HG03135 (cell line): ENCODE data around the gene GALNT18.

Experiments
- ATAC-seq: cut with Tn5 transposase; IDR thresholded peaks from one replicate; pipeline ENCODE4 v1.9.1; 2021; ENCODE audit warnings: mild to moderate bottlenecking, moderate library complexity; ENCODE audit not compliant: unreplicated experiment

Gene GALNT18

GRCh38 chr11:11441516-11441915 is 180.3 kb downstream of the GALNT18 start:
- ATAC-seq, result no peak

GRCh38 chr11:11441091-11441490 is 180.7 kb downstream of the GALNT18 start:
- no peak for ATAC-seq

- no peak for ATAC-seq
These were observed 181.7 kb downstream of the GALNT18 start for GRCh38 chr11:11440144-11440543.

- ATAC-seq, result no peak
These were observed 182.2 kb downstream of the GALNT18 start for GRCh38 chr11:11439591-11439990.

- ATAC-seq, result no peak
These were observed 185.0 kb downstream of the GALNT18 start for GRCh38 chr11:11436715-11437313.

GRCh38 chr11:11435635-11436034 is 186.2 kb downstream of the GALNT18 start:
- no peak for ATAC-seq

- no peak for ATAC-seq
These were observed 187.8 kb downstream of the GALNT18 start for GRCh38 chr11:11433960-11434359.

- ATAC-seq, result no peak
These were observed 189.0 kb downstream of the GALNT18 start for GRCh38 chr11:11432621-11433319.

- ATAC-seq, result no peak
These were observed 191.4 kb downstream of the GALNT18 start for GRCh38 chr11:11430431-11430830.

GRCh38 chr11:11428714-11429113 is 193.1 kb downstream of the GALNT18 start:
- no peak for ATAC-seq

- no peak for ATAC-seq
These were observed 194.3 kb downstream of the GALNT18 start for GRCh38 chr11:11427542-11427941.

- ATAC-seq, result no peak
These were observed 194.7 kb downstream of the GALNT18 start for GRCh38 chr11:11427140-11427539.

- no peak for ATAC-seq
These were observed 195.4 kb downstream of the GALNT18 start for GRCh38 chr11:11426226-11426952.

- no peak for ATAC-seq
These were observed 196.0 kb downstream of the GALNT18 start for GRCh38 chr11:11425806-11426205.

GRCh38 chr11:11424688-11425087 is 197.1 kb downstream of the GALNT18 start:
- ATAC-seq, result no peak

GRCh38 chr11:11422411-11423128 is 199.2 kb downstream of the GALNT18 start:
- no peak for ATAC-seq

- ATAC-seq, result no peak
These were observed 200.3 kb downstream of the GALNT18 start for GRCh38 chr11:11421509-11421908.

GRCh38 chr11:11420899-11421285 is 200.9 kb downstream of the GALNT18 start:
- ATAC-seq, result no peak

- no peak for ATAC-seq
These were observed 201.5 kb downstream of the GALNT18 start for GRCh38 chr11:11420191-11420898.

- ATAC-seq, result no peak
These were observed 202.1 kb downstream of the GALNT18 start for GRCh38 chr11:11419747-11420146.

- no peak for ATAC-seq
These were observed 204.9 kb downstream of the GALNT18 start for GRCh38 chr11:11416917-11417316.
